HG03066 (cell line): Measurements from ENCODE around the gene TBXAS1.

Experiments used
- ATAC-seq: cut with Tn5 transposase; IDR thresholded peaks from one replicate; pipeline ENCODE4 v1.9.1; 2021; ENCODE audit warnings: low read depth; ENCODE audit not compliant: unreplicated experiment

The TBXAS1 gene

DNA sequence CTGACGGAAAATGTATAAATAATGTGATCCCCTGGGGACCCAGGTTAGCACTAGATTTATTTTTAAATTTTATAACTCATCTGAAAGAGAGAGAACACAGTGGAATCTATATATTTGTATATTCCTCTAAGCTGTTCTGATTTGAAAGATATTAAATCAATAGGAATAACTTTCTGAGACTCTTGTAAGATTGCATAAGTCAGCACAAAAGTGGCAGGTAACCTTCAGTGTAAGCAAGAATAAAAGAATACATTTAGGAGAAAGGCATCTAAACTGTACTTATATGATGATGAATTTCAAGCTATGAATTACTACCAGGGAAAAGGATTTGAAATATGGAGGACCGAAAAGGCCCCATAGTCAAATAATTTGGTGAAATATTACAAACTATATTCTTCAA lies 112.8 kb downstream of the TBXAS1 start:
- no peak for ATAC-seq

DNA sequence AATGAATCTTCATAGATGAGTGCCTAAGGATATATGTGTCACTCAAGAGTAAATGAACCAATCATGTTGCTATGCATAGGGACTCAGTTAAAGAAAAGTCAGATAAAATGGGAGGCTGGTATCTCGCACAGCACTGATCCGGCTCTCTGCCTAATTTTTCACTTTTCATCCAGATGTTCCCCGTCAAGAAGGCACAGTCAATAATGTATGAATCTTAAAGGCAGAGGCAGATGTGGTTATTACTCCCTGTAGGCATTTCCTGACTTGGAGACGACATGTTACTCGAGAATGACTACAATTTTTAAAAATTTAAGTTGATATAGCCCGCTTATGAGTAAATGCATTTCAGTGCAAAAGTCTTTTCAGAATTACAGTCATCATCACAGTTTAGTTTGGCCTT lies 113.6 kb downstream of the TBXAS1 start:
- no peak for ATAC-seq

DNA sequence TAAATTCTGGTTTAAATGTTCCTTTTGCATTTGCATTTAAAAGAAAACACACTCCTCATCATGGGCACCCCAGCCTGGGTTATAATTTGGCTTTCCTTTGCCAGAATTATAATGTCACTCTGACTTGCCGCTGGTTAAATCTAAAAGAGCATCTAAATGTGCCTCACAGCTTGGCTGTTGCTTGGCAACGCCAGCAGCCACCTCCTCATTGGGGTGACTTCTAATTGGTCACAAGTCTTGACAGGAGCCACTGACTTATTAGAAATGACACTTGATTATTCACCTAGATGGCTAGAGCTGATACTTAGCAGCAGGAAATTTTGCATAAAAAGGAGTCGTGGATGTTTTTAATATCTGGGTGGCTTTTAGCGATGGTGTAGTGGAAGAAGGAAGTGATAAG lies 114.3 kb downstream of the TBXAS1 start:
- ATAC-seq: no peak

DNA sequence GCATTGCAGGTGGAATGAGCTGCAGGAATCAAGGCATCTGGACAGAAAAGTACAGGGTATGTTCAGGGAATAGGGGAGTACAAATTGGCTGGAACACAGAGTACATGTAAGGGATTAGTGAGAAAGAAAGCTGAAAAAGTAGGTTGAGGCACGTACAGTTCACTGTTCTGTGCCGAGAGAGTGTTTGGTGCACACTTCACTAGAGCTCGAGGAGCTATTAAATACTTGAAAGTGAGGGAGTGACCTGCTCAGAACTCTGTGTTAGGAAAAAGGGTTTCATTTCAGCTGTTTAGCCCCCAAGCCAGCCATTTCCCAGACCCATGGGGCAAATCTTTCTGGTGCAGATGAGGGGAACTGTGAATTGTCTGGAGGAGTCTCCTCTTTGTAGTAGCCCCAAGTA lies 115.2 kb downstream of the TBXAS1 start:
- no peak for ATAC-seq

GRCh38 chr7:139946533-139946932 lies 117.5 kb downstream of the TBXAS1 start:
- ATAC-seq: no peak

- ATAC-seq: no peak
These were observed 118.0 kb downstream of the TBXAS1 start for GRCh38 chr7:139947021-139947420.

GRCh38 chr7:139948167-139948566 lies 119.1 kb downstream of the TBXAS1 start:
- ATAC-seq: no peak

GRCh38 chr7:139948587-139949335 lies 119.7 kb downstream of the TBXAS1 start:
- no peak for ATAC-seq

DNA sequence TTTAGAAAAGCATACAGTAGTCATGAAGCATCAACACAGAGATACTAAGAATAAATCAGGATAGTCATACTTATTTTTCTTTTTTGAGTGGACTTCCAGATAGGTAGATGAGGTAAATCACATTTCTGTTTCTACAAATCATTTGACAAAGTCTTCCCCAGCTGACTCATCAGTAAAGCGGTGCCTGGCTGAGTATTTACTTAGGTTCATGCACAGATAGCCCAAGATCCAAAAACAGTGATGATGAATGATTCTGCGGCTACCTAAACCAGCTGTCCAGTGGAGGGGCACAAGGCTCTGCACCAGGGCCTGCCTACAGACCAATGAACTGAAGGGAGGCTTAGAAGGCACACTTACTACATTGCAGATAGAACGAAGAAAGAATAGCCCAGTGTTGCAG lies 120.6 kb downstream of the TBXAS1 start:
- ATAC-seq: no peak

GRCh38 chr7:139950881-139951525 lies 121.9 kb downstream of the TBXAS1 start:
- ATAC-seq: no peak

- no peak for ATAC-seq
These were observed 124.2 kb downstream of the TBXAS1 start for GRCh38 chr7:139953229-139953628.

GRCh38 chr7:139955109-139955820 lies 126.2 kb downstream of the TBXAS1 start:
- no peak for ATAC-seq

- ATAC-seq: no peak
These were observed 129.7 kb downstream of the TBXAS1 start for GRCh38 chr7:139958599-139959284.

DNA sequence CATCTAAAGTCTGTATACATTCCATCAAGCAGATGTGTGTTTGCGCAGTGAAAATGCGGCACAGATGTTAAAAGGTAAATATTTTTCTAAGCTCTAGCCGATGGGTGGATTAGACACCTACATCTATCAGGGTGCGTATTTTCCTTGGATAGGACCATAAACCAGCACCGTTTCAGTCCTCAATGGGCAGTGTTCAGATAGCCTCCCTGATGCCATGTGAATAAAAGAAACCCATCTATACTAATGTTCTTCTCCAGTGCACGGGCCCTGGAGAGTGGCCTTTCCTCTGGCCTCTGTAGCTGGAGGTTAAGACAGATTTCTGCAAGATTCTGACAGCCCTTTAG lies 130.2 kb downstream of the TBXAS1 start:
- no peak for ATAC-seq

- ATAC-seq: no peak
These were observed 130.7 kb downstream of the TBXAS1 start for GRCh38 chr7:139959718-139960117.

GRCh38 chr7:139960157-139960556 lies 131.1 kb downstream of the TBXAS1 start:
- ATAC-seq: no peak

- ATAC-seq: no peak
These were observed 137.0 kb downstream of the TBXAS1 start for GRCh38 chr7:139965942-139966628.

GRCh38 chr7:139966949-139967348 lies 137.9 kb downstream of the TBXAS1 start:
- no peak for ATAC-seq

DNA sequence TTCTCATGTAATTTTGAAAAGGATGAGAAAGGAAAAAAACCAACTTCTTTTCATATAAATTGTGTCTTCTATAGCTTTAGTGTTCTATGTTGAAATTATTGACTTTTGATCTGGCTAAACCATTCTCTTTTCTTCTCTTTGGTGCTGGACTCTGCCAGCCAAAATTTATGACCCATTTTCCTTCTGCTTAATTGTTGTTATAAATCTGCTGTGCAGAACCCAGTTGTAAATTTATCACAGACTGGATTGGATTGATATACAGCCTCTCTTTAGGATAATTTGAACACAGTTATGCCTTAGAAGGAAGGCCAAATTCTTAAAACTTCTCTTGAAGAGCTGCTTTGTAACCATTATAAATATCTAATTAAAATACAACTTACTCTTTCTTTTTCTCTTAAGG lies 139.9 kb downstream of the TBXAS1 start:
- no peak for ATAC-seq

- ATAC-seq: no peak
These were observed 143.0 kb downstream of the TBXAS1 start for GRCh38 chr7:139972029-139972428.
